Activated CD4-positive, alpha-beta T cell treated with anti-CD3 and anti-CD28 coated beads for 1 hour (primary cell): Measurements from ENCODE around the gene GHITM.

Experiments used
- DNase-seq: peaks from one replicate; pipeline ENCODE4 v3.0.0-alpha.2; 2020

GHITM gene

GRCh38 chr10:84201682-84202081 lies 62.4 kb downstream of the GHITM start:
- DNase-seq = no peak

GRCh38 chr10:84202349-84202748 lies 63.0 kb downstream of the GHITM start:
- no peak for DNase-seq
